ENCODE data around the gene TRAF1. TPM values are rescaled to one million over a fixed set of nuclear protein-coding genes. Genes with fewer than 3 reads are reported as not detected.

The TRAF1 gene
- total RNA-seq, 1 experiment from 2014 or later: 1.4 TPM

DNA sequence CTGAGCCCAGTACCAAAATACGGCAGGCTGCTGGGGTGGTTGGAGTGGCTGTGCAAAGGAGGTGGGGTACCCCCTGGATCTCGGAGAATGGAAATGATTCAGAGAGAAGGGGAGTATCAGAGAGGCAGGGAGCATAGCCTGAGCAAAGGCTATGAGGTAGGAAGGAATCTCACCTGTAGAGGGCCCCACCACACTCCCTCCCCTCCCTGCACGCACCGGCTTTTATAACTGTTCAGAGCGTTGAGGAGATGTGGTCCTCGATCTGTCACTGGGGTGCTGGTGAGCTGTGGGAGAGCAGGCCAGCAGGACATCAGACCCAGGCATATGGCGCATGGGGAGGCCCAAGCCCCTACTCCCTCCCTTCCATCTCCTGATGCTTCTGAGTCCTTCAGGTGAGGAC is 62.8 kb downstream of the TRAF1 start:
- Mint-ChIP-seq H3K36me3 (ENCODE audit: insufficient read depth in 1 of 3, low read depth in 3 of 3) (peaks cover 0 to 65% (median 18%) of the 10 kb centered on the region in 3 experiments; a peak in 4 of 7 replicates), H3K27me3 (ENCODE audit: low read depth) (no peaks in the 10 kb centered on the region), H3K9me3 (no peaks in the 10 kb centered on the region), H3K4me3 (no peak overlapping the region), H3K4me1 (peaks cover 6 to 18% of the 10 kb centered on the region in 2 experiments; a peak in 3 of 4 replicates), H3K27ac (no peak overlapping the region)
- Histone ChIP-seq H3K14ac (ENCODE audit: insufficient read depth, low read length) (no peak overlapping the region), H2BK12ac (ENCODE audit: insufficient read length, low read depth, low read length) (no peak overlapping the region), H2BK20ac (ENCODE audit: low read depth, low read length, poor library complexity, severe bottlenecking) (no peak overlapping the region), H3K9me3 (ENCODE audit: control insufficient read depth, low read depth, low read length) (no peaks in the 10 kb centered on the region), H2AFZ (ENCODE audit: low read length) (no peak overlapping the region), H3K4ac (ENCODE audit: low read depth, low read length) (no peak overlapping the region), H4K8ac (replicated peaks; ENCODE audit: insufficient read length, low read depth, low read length) (no peak overlapping the region), H3K23me2 (ENCODE audit: insufficient read length, low read depth, low read length, poor library complexity, severe bottlenecking) (no peaks in the 10 kb centered on the region), H3T11ph (ENCODE audit: low read length) (no peak overlapping the region), H3K27me3 (ENCODE audit: insufficient read depth, low read length) (no peaks in the 10 kb centered on the region), H3K79me2 (ENCODE audit: insufficient read depth, low read length) (no peaks in the 10 kb centered on the region), H3K27ac (ENCODE audit: insufficient read length, low read depth, low read length) (no peak overlapping the region), H2BK120ac (ENCODE audit: low read depth, low read length, poor library complexity, severe bottlenecking) (no peak overlapping the region), H3K23ac (ENCODE audit: insufficient read length, low read depth, low read length) (no peak overlapping the region), H3K9ac (ENCODE audit: extremely low read depth, insufficient read length, low read length) (no peak overlapping the region), H3K79me1 (ENCODE audit: insufficient read depth, low read depth, low read length, poor library complexity, severe bottlenecking) (no peaks in the 10 kb centered on the region), H3K18ac (ENCODE audit: insufficient read length, low read depth, low read length) (no peak overlapping the region), H3K4me1 (ENCODE audit: insufficient read depth, low read length) (no peaks in the 10 kb centered on the region), H2BK5ac (ENCODE audit: insufficient read length, low read length) (no peak overlapping the region), H4K91ac (ENCODE audit: insufficient read length, low read depth, low read length) (no peak overlapping the region), H3K56ac (ENCODE audit: insufficient read length, low read depth, low read length) (no peak overlapping the region), H2BK15ac (ENCODE audit: low read depth, low read length) (no peak overlapping the region), H4K5ac (ENCODE audit: insufficient read length, low read depth, low read length) (no peak overlapping the region), H3K4me2 (ENCODE audit: insufficient read depth, insufficient read length, low read length) (no peak overlapping the region), H2AK5ac (ENCODE audit: insufficient read length, low read length) (no peak overlapping the region), H4K20me1 (ENCODE audit: control insufficient read depth, insufficient read depth, insufficient read length) (no peaks in the 10 kb centered on the region)
- TF ChIP-seq, protein P1, sequence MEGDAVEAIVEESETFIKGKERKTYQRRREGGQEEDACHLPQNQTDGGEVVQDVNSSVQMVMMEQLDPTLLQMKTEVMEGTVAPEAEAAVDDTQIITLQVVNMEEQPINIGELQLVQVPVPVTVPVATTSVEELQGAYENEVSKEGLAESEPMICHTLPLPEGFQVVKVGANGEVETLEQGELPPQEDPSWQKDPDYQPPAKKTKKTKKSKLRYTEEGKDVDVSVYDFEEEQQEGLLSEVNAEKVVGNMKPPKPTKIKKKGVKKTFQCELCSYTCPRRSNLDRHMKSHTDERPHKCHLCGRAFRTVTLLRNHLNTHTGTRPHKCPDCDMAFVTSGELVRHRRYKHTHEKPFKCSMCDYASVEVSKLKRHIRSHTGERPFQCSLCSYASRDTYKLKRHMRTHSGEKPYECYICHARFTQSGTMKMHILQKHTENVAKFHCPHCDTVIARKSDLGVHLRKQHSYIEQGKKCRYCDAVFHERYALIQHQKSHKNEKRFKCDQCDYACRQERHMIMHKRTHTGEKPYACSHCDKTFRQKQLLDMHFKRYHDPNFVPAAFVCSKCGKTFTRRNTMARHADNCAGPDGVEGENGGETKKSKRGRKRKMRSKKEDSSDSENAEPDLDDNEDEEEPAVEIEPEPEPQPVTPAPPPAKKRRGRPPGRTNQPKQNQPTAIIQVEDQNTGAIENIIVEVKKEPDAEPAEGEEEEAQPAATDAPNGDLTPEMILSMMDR (conservative IDR thresholded peaks at IDR 0.05): peak; percentile 67
- no CpG with 5 or more reads among the region's 7 CpGs for WGBS (ENCODE audit: extremely low coverage, insufficient read length, low lambda C conversion rate)
- peak; percentile 60 for DNase-seq
